Stimulated activated memory B cell treated with anti-CD40 and anti-IgM and Interleukin-4, amounts not matched to agents 10 μg/mL and 1 μg/mL and 100 μg/mL, for 72 hours (primary cell): Measurements from ENCODE around the gene MPHOSPH10.
"Not testable (repeated sequence)": the region's sequence is repeated elsewhere in the genome, so short reads cannot be mapped to it uniquely, and the experiment has no call there.

ENCODE experiments used
- ATAC-seq: fragments of 150-1000 bp; cut with Tn5 transposase; 2 replicates; pipeline ENCODE4 v1.10.0; 2021
- H3K27ac Mint-ChIP-seq: one replicate; pipeline ENCODE4 v1.8.0; 2022; ENCODE audit warnings: mild to moderate bottlenecking, mixed read lengths
- H3K27me3 Mint-ChIP-seq: one replicate; pipeline ENCODE4 v1.8.0; 2022; ENCODE audit warnings: mixed read lengths
- H3K36me3 Mint-ChIP-seq: one replicate; pipeline ENCODE4 v1.8.0; 2022; ENCODE audit warnings: mixed read lengths
- H3K4me1 Mint-ChIP-seq: one replicate; pipeline ENCODE4 v1.8.0; 2022; ENCODE audit warnings: mixed read lengths
- H3K4me3 Mint-ChIP-seq: one replicate; pipeline ENCODE4 v1.8.0; 2022; ENCODE audit warnings: mild to moderate bottlenecking, moderate library complexity, mixed read lengths
- H3K9me3 Mint-ChIP-seq: one replicate; pipeline ENCODE4 v1.8.0; 2022; ENCODE audit warnings: mixed read lengths

The MPHOSPH10 gene

DNA sequence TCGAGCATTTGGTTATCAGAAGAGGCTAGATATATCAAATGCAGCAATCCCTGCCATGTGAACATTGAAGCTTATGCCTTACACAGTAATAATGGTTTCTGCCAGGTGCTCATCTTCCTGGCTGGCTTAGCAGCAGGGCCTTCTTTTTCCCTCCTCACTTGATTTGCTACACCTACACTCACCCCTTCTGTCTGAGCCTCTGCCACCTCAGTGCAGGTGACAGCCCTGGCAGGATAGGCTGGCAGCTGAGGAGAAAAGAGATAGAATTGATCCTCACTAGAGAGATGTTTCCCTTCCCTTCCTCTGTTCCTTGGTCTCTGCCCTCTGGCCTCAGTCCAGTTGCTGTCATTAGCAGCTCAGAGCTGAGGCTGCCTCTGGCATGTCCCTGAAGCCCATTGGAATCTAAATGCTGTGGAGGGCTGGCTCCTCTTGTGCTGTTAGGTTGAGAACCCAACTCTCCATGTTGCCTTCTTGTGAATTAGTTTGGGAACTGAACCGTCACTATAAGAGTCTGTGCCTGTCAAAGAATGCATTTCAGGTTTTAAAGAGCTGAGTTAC lies 18.2 kb downstream of the MPHOSPH10 start:
- Mint-ChIP-seq H3K27me3 (no peaks in the 10 kb centered on the region), H3K4me1 (no peaks in the 10 kb centered on the region), H3K36me3 (peaks cover 58% of the 10 kb centered on the region), H3K4me3 (no peak overlapping the region), H3K9me3 (no peaks in the 10 kb centered on the region), H3K27ac (no peak overlapping the region)
- ATAC-seq: no peak

DNA sequence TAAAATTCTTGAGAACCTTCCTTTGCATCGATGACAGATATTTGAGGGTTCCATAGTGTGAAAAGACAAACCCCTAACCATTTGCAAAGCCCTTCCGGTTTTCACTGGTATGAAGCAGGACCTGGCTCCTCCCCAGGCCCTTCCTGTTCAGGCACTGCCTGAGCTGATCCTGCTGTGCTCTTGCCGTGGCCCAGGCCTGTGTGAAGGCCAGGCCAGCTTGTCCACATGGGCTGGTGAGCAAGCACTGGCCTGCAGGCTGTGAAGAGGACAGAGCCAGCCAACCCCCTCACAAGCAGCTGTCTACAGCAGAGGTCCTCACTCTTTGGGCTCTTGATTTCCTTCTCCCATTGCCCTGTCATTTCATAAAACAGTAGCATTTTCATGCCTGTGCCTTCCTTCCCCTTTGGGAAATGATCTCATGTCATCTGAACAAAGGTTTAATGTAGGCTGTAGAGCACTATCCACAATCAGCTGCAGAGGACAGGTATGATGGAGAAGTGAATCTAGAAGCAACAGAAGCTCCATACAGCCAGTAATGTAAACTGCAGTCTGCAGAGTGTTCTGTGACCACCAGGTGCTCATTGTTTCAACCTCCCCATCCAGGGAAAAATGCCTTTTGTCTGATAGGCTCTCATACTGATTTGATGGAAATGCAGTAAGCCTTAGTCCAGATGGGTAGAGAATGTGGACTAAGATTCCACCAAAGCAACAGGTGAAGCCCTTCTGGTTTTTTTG lies 19.8 kb downstream of the MPHOSPH10 start:
- Mint-ChIP-seq H3K27ac (no peak overlapping the region), H3K4me3 (no peak overlapping the region), H3K9me3 (no peaks in the 10 kb centered on the region), H3K36me3 (peaks cover 42% of the 10 kb centered on the region), H3K27me3 (no peaks in the 10 kb centered on the region), H3K4me1 (no peaks in the 10 kb centered on the region)
- no peak for ATAC-seq

DNA sequence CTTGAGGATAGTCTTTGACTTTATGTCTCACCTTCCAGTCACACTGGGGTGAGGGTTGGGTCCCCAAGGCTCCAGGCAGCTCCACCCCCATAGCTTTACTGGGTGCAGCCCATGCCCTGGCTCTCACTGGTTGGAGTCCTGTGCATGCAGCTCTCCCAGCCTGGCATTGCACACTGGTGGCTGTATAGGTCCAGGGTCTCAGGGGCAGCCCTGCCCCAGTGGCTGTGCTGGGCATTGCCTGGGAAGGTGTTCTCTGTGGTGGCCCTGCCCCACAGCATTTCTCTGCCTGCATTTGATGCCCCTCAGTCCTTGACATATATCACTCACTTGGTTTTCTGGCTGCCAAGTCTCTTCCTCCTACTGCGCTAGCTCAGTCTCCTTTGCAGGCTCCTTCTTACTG lies 21.2 kb downstream of the MPHOSPH10 start:
- Mint-ChIP-seq H3K4me1 (no peaks in the 10 kb centered on the region), H3K36me3 (peaks cover 29% of the 10 kb centered on the region), H3K27me3 (peaks cover 11% of the 10 kb centered on the region), H3K9me3 (no peaks in the 10 kb centered on the region), H3K27ac (no peak overlapping the region), H3K4me3 (no peak overlapping the region)
- no peak for ATAC-seq

GRCh38 chr2:71153585-71154224 lies 23.3 kb downstream of the MPHOSPH10 start:
- peaks cover 18% of the 10 kb centered on the region for H3K36me3 Mint-ChIP-seq
- H3K27me3 Mint-ChIP-seq: peaks cover 19% of the 10 kb centered on the region
- H3K4me1 Mint-ChIP-seq: peaks cover 8% of the 10 kb centered on the region
- no peak for ATAC-seq
- H3K9me3 Mint-ChIP-seq: no peaks in the 10 kb centered on the region
- H3K4me3 Mint-ChIP-seq: no peak overlapping the region
- H3K27ac Mint-ChIP-seq: no peak overlapping the region

DNA sequence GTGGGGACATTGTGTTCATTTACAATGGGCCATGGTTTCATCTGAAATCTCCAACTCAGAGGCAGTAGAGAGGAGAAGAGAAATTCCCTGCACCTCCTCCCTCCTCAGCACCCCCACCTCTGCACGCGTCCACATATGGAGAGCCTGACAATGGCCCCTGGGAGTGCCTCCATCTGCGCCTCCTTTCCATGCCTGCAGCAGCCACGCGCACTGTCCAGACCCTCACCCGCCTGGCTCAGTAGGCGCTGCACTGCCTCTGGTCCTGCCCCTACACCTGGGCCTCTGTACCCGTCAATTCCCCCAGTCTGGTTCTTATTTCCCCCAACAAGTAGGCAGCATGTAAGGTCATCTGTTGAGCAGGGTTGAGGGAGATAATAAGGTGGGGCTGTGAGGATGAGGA lies 23.8 kb downstream of the MPHOSPH10 start:
- Mint-ChIP-seq H3K4me3 (no peak overlapping the region), H3K4me1 (peaks cover 8% of the 10 kb centered on the region), H3K9me3 (no peaks in the 10 kb centered on the region)

GRCh38 chr2:71154798-71155197 lies 24.4 kb downstream of the MPHOSPH10 start:
- Mint-ChIP-seq H3K36me3 (peaks cover 8% of the 10 kb centered on the region), H3K4me3 (no peak overlapping the region), H3K9me3 (no peaks in the 10 kb centered on the region), H3K27me3 (peaks cover 19% of the 10 kb centered on the region), H3K27ac (no peak overlapping the region), H3K4me1 (peaks cover 8% of the 10 kb centered on the region)
- peak; percentile 78 for ATAC-seq

More for the DNA sequence above, 23.8 kb downstream of the MPHOSPH10 start:
- peaks cover 12% of the 10 kb centered on the region for H3K36me3 Mint-ChIP-seq
- H3K27me3 Mint-ChIP-seq: peaks cover 19% of the 10 kb centered on the region
- no peak overlapping the region for H3K27ac Mint-ChIP-seq
- no peak for ATAC-seq

DNA sequence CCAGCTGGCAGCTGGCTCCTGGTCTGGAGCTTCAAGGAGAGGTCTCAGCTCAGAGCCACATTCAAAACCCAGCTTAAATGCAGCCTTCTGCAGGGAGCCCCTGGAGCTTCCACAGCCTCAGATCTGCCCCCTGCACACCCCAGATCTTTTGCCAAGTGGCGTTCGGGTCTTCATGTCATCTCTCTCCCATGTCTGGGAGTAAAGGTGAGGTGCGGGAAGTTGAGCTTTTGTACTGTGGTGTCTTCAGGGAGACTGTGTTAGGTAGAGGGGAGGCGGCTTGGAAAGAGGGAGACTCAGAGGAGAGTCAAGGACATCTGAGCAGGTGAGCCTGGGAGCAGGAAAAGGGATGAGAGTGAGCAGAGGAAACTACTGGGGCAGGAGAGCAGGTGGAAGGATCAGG lies 25.4 kb downstream of the MPHOSPH10 start:
- Mint-ChIP-seq H3K9me3 (no peaks in the 10 kb centered on the region), H3K27ac (no peak overlapping the region), H3K36me3 (no peaks in the 10 kb centered on the region), H3K4me1 (peaks cover 8% of the 10 kb centered on the region), H3K27me3 (peaks cover 19% of the 10 kb centered on the region), H3K4me3 (no peak overlapping the region)
- ATAC-seq: no peak

DNA sequence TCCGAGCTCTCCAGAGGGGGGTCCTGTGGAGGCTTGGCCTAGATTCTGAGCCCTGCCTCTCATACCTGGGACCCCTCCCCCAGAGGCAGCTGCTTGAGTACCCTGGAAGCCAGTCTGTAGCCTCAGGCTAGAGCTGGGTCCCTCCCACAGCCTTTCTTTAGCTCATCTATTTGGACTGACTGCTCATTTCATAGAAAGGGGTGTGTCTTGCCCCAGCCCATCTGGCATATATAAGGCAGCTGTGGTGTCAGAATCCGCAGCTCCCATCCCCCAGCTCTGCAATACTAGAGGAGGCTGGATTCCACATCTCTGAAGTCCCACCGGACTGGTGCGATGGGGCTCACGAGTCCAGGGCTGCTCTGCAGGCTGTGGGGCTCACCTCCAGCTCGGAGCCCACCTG lies 26.1 kb downstream of the MPHOSPH10 start:
- peaks cover 19% of the 10 kb centered on the region for H3K27me3 Mint-ChIP-seq
- no peaks in the 10 kb centered on the region for H3K36me3 Mint-ChIP-seq
- H3K9me3 Mint-ChIP-seq: no peaks in the 10 kb centered on the region
- no peak for ATAC-seq
- H3K4me3 Mint-ChIP-seq: no peak overlapping the region
- peaks cover 8% of the 10 kb centered on the region for H3K4me1 Mint-ChIP-seq
- H3K27ac Mint-ChIP-seq: no peak overlapping the region

- peaks cover 25% of the 10 kb centered on the region for H3K27me3 Mint-ChIP-seq
- no peaks in the 10 kb centered on the region for H3K9me3 Mint-ChIP-seq
- peak; percentile 77 for ATAC-seq
- no peak overlapping the region for H3K27ac Mint-ChIP-seq
- no peak overlapping the region for H3K4me3 Mint-ChIP-seq
- peaks cover 8% of the 10 kb centered on the region for H3K4me1 Mint-ChIP-seq
- H3K36me3 Mint-ChIP-seq: no peaks in the 10 kb centered on the region
These were observed 26.8 kb downstream of the MPHOSPH10 start for GRCh38 chr2:71157124-71157793.

- peaks cover 32% of the 10 kb centered on the region for H3K27me3 Mint-ChIP-seq
- H3K27ac Mint-ChIP-seq: no peak overlapping the region
- H3K4me1 Mint-ChIP-seq: no peaks in the 10 kb centered on the region
- H3K9me3 Mint-ChIP-seq: no peaks in the 10 kb centered on the region
- no peaks in the 10 kb centered on the region for H3K36me3 Mint-ChIP-seq
- no peak overlapping the region for H3K4me3 Mint-ChIP-seq
- ATAC-seq: peak; percentile 47
These were observed 36.4 kb downstream of the MPHOSPH10 start for GRCh38 chr2:71166812-71167211.

GRCh38 chr2:71173096-71173495 lies 42.7 kb downstream of the MPHOSPH10 start:
- Mint-ChIP-seq H3K36me3 (no peaks in the 10 kb centered on the region), H3K9me3 (no peaks in the 10 kb centered on the region), H3K4me3 (no peak overlapping the region), H3K27ac (no peak overlapping the region), H3K27me3 (peaks cover 32% of the 10 kb centered on the region), H3K4me1 (no peaks in the 10 kb centered on the region)
- ATAC-seq: no peak

DNA sequence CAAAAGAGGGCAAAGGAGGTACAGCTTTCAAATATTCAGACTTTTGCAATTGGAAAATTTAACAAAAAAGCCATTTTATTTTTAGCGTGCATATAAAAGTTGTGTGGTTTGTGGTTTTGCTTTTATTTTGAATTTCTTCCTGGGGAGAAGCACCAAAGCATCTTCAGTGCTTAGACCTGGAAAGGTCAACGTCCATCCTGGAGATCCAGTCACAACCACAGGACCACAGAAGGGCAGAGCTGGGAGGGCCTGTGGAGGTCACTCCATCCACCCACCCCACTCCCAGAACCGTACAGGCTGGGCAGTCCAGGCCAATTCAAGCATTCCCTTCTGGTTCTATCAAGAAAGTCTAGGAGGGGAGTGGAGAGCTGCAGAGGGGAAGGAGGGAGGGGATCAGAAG lies 43.8 kb downstream of the MPHOSPH10 start:
- no peak overlapping the region for H3K4me3 Mint-ChIP-seq
- no peak for ATAC-seq
- peaks cover 33% of the 10 kb centered on the region for H3K27me3 Mint-ChIP-seq
- no peaks in the 10 kb centered on the region for H3K4me1 Mint-ChIP-seq
- no peak overlapping the region for H3K27ac Mint-ChIP-seq
- no peaks in the 10 kb centered on the region for H3K9me3 Mint-ChIP-seq
- no peaks in the 10 kb centered on the region for H3K36me3 Mint-ChIP-seq

DNA sequence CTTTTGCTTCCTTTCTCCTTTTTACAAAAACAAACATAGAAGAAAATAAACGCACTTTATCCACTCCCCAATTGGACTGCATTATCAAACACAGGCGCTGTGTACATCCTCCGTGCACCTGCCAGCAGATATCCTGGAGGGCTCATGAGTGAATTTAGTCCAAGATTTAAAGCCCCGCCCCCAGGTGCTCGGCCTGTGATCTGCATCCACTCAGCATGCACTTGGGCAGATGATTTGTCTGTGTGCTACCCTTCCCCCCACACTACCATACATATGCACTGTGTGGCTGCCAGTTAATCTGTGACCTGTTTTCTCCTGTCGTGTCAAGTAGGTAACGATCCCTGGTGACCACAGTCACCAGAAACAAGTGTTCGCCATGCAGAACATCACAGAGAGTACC lies 48.4 kb downstream of the MPHOSPH10 start:
- H3K27ac Mint-ChIP-seq, H3K9me3 Mint-ChIP-seq, H3K4me3 Mint-ChIP-seq, H3K4me1 Mint-ChIP-seq, H3K36me3 Mint-ChIP-seq, ATAC-seq: not testable (repeated sequence)
- peaks cover 26% of the 10 kb centered on the region for H3K27me3 Mint-ChIP-seq

GRCh38 chr2:71181316-71181715 lies 50.9 kb downstream of the MPHOSPH10 start:
- no peaks in the 10 kb centered on the region for H3K9me3 Mint-ChIP-seq
- H3K36me3 Mint-ChIP-seq: peaks cover 5% of the 10 kb centered on the region
- ATAC-seq: no peak
- no peak overlapping the region for H3K4me3 Mint-ChIP-seq
- peaks cover 9% of the 10 kb centered on the region for H3K27me3 Mint-ChIP-seq
- no peak overlapping the region for H3K27ac Mint-ChIP-seq
- H3K4me1 Mint-ChIP-seq: no peaks in the 10 kb centered on the region

DNA sequence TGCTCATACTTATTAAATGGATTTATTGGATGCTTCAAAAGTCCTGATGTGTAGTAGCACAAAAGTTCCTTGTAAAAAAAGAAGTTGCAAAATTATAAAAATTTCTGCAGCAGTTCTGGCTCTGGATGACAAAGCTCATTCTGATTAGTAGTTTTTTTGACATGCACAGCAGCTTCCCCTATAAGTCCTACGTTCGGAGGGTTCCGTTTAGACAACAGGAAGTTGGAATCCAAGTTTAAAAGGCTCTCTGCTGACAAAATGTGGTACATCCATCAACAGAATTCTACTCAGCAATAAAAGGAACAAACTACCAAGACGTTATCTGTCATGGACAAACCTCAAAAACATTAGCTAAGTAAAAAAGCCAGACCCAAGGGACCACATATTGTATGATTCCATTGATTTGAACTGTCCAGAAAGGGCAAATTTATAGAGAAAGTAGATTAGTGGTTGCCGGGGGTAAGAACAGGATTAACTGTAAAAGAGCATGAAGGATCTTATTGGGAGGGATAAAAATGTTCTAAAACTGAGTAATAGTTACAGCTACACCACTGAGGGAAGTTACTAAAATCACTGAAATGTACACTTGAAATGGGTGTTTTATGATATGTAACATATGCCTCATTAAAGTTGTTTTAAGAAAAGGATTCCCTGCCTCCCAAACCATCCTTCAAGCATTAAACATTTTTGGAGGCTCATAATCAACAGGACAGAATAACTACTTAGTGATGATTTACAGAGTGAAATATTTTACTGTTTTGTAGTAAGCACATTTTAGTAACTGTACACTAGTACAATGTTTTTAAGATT lies 53.1 kb downstream of the MPHOSPH10 start:
- H3K4me3 Mint-ChIP-seq, ATAC-seq, H3K4me1 Mint-ChIP-seq, H3K27ac Mint-ChIP-seq, H3K9me3 Mint-ChIP-seq, H3K36me3 Mint-ChIP-seq, H3K27me3 Mint-ChIP-seq: not testable (repeated sequence)
